ENCODE measurements around the gene ANGEL1. TPM values are rescaled to one million over a fixed set of nuclear protein-coding genes. Genes with fewer than 3 reads are reported as not detected.

ANGEL1 gene
- total and polyA plus RNA-seq, 9 of the 15 experiments (the other 6 are each of a cell fraction or from before 2014, with no cell fraction given) = 2.1 to 22.2 (median 7.3) TPM

DNA sequence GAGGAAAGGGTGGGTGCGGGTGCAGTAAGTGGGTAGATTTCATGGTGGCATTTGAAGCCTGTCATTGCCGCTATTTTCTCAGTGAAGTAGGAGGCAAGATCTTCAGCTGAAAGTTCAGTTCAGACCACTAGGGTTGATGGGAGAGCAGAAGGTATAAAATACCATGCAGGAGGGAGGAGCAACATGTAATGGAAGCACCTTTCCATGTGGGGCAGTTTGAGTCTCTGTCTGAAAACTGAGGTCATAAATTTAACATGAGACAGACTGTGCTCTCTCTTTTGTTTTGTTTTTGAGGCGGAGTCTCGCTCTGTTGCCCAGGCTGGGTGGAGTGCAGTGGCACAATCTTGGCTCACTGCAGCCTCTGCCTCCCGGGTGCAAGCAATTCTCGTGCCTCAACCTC, 36.2 kb upstream of the ANGEL1 start:
- no peaks in the 10 kb centered on the region for H3K36me3 ChIP-seq (ENCODE audit: control insufficient read depth, insufficient read depth, low read length)
- ChIA-PET POLR2A (interaction anchor here (0.8 kb wide), 1 partner anchor 267 kb away, joined by 3 read pairs; no protein-coding TSS in a partner anchor), CTCF (ENCODE audit: low intra/inter-chr PET ratio) (no interaction called here)
- no peak overlapping the region for H3K4me3 ChIP-seq
- WGBS (ENCODE audit: insufficient coverage, low coverage, missing lambda C conversion rate) = 8% methylated on average over 6 of the region's 6 CpGs
- H3K27me3 ChIP-seq (ENCODE audit: control insufficient read depth in 2 of 2, insufficient read depth in 2 of 2, low read length in 2 of 2) = peaks cover 0 to 20% of the 10 kb centered on the region in 2 experiments; a peak in 2 of 5 replicates
- H3K9ac ChIP-seq (ENCODE audit: insufficient read depth in 1 of 2, low read depth in 2 of 2, low read length in 2 of 2) = no peak overlapping the region
- intact Hi-C loops (cut with micrococcal nuclease) (no loop called here), in situ Hi-C loops (cut with MboI) (no loop called here)
- no peaks in the 10 kb centered on the region for H4K20me1 ChIP-seq (replicated peaks; ENCODE audit: control insufficient read depth, insufficient read depth, low read length)
- DNase-seq (ENCODE audit: extremely low read depth in 1 of 4, low spot score in 3 of 4) = peak; percentile 6 to 29 (median 15)
- no TSS peak for BruUV-seq (replicated peaks)
- H3K79me2 ChIP-seq (ENCODE audit: control insufficient read depth, insufficient read depth, low read length) = no peaks in the 10 kb centered on the region
- no peak for FAIRE-seq
- no peaks in the 10 kb centered on the region; a peak in 1 of 5 replicates for H3K4me1 ChIP-seq (replicated peaks in 1 of 2; ENCODE audit: control insufficient read depth in 2 of 2, insufficient read depth in 2 of 2, low read length in 2 of 2)
- peak; percentile 75 for ATAC-seq
- no peaks in the 10 kb centered on the region for H3K9me1 ChIP-seq (ENCODE audit: control insufficient read depth, insufficient read depth, low read length)
- H3K27ac ChIP-seq (ENCODE audit: extremely low read depth, low read depth, low read length) = no peak overlapping the region
- no peak overlapping the region for H2AFZ ChIP-seq (ENCODE audit: low read depth, low read length)
- no peaks in the 10 kb centered on the region for H3K9me3 ChIP-seq (replicated peaks; ENCODE audit: control insufficient read depth, insufficient read depth, low read depth, low read length)
- H3K4me2 ChIP-seq (ENCODE audit: insufficient read depth, low read length) = no peak overlapping the region
- TF ChIP-seq SMC3 (conservative IDR thresholded peaks at IDR 0.05; ENCODE audit: insufficient read depth, low read depth, low read length) = no peak
- TF ChIP-seq, protein P1, sequence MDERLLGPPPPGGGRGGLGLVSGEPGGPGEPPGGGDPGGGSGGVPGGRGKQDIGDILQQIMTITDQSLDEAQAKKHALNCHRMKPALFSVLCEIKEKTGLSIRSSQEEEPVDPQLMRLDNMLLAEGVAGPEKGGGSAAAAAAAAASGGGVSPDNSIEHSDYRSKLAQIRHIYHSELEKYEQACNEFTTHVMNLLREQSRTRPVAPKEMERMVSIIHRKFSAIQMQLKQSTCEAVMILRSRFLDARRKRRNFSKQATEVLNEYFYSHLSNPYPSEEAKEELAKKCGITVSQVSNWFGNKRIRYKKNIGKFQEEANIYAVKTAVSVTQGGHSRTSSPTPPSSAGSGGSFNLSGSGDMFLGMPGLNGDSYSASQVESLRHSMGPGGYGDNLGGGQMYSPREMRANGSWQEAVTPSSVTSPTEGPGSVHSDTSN (CRISPR knock-in tag; IDR thresholded peaks at IDR 0.05; ENCODE audit: low read depth) = no peak
- TF ChIP-seq, protein P1 (tag; conservative IDR thresholded peaks at IDR 0.05; ENCODE audit: low read depth) = peak; percentile 71
- TF ChIP-seq, protein P2, sequence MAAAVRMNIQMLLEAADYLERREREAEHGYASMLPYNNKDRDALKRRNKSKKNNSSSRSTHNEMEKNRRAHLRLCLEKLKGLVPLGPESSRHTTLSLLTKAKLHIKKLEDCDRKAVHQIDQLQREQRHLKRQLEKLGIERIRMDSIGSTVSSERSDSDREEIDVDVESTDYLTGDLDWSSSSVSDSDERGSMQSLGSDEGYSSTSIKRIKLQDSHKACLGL (CRISPR knock-in tag; IDR thresholded peaks at IDR 0.05; ENCODE audit: borderline replicate concordance, poor library complexity, severe bottlenecking) = no peak
- TF ChIP-seq ZNF584 (CRISPR knock-in tag; IDR thresholded peaks at IDR 0.05; ENCODE audit: low read depth) = no peak
- TF ChIP-seq, protein P3, sequence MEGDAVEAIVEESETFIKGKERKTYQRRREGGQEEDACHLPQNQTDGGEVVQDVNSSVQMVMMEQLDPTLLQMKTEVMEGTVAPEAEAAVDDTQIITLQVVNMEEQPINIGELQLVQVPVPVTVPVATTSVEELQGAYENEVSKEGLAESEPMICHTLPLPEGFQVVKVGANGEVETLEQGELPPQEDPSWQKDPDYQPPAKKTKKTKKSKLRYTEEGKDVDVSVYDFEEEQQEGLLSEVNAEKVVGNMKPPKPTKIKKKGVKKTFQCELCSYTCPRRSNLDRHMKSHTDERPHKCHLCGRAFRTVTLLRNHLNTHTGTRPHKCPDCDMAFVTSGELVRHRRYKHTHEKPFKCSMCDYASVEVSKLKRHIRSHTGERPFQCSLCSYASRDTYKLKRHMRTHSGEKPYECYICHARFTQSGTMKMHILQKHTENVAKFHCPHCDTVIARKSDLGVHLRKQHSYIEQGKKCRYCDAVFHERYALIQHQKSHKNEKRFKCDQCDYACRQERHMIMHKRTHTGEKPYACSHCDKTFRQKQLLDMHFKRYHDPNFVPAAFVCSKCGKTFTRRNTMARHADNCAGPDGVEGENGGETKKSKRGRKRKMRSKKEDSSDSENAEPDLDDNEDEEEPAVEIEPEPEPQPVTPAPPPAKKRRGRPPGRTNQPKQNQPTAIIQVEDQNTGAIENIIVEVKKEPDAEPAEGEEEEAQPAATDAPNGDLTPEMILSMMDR (IDR thresholded peaks at IDR 0.05 in 2 of 3, conservative IDR thresholded peaks at IDR 0.05 in 1 of 3; ENCODE audit: insufficient read depth in 2 of 3, low read depth in 1 of 3, low read length in 3 of 3) = peak in 1 of 3 experiments; percentile 38; a peak in 2 of 6 replicates
- TF ChIP-seq CBX5 (IDR thresholded peaks at IDR 0.05; ENCODE audit: borderline replicate concordance, low read depth) = no peak
- TF ChIP-seq, protein P4, sequence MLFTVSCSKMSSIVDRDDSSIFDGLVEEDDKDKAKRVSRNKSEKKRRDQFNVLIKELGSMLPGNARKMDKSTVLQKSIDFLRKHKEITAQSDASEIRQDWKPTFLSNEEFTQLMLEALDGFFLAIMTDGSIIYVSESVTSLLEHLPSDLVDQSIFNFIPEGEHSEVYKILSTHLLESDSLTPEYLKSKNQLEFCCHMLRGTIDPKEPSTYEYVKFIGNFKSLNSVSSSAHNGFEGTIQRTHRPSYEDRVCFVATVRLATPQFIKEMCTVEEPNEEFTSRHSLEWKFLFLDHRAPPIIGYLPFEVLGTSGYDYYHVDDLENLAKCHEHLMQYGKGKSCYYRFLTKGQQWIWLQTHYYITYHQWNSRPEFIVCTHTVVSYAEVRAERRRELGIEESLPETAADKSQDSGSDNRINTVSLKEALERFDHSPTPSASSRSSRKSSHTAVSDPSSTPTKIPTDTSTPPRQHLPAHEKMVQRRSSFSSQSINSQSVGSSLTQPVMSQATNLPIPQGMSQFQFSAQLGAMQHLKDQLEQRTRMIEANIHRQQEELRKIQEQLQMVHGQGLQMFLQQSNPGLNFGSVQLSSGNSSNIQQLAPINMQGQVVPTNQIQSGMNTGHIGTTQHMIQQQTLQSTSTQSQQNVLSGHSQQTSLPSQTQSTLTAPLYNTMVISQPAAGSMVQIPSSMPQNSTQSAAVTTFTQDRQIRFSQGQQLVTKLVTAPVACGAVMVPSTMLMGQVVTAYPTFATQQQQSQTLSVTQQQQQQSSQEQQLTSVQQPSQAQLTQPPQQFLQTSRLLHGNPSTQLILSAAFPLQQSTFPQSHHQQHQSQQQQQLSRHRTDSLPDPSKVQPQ (CRISPR knock-in tag; IDR thresholded peaks at IDR 0.05; ENCODE audit: borderline replicate concordance) = no peak
- peak; percentile 52; the same call in 1 of the 2 replicates for TF ChIP-seq ZNF121 (CRISPR knock-in tag; conservative IDR thresholded peaks at IDR 0.05)
- peak; percentile 57 for TF ChIP-seq MEIS2 (IDR thresholded peaks at IDR 0.05; ENCODE audit: partially characterized antibody)
- TF ChIP-seq, protein P5, sequence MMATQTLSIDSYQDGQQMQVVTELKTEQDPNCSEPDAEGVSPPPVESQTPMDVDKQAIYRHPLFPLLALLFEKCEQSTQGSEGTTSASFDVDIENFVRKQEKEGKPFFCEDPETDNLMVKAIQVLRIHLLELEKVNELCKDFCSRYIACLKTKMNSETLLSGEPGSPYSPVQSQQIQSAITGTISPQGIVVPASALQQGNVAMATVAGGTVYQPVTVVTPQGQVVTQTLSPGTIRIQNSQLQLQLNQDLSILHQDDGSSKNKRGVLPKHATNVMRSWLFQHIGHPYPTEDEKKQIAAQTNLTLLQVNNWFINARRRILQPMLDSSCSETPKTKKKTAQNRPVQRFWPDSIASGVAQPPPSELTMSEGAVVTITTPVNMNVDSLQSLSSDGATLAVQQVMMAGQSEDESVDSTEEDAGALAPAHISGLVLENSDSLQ (IDR thresholded peaks at IDR 0.05) = peak; percentile 62
- TF ChIP-seq ATF7 (IDR thresholded peaks at IDR 0.05) = no peak
- TF ChIP-seq EZH2 (IDR thresholded peaks at IDR 0.05; ENCODE audit: borderline replicate concordance, low read depth, low read length) = no peak

Measured in K562 (cell line).